HEK293 (cell line): Measurements from ENCODE around the gene VASN.
A peak's percentile ranks its signal among the peaks of the same experiment; 100 is the strongest.

Source experiments
- CTCF ChIA-PET: fragments of 350-600 bp; formaldehyde crosslinking; extraction: SDS; loops from one replicate; lab custom pipeline; 2021; ENCODE audit warnings: antibody characterized with exemption; lab: Yijun Ruan, JAX
- POLR2A ChIA-PET: fragments of 300-600 bp; formaldehyde crosslinking; extraction: SDS; loops from one replicate; lab custom pipeline; 2020; ENCODE audit warnings: antibody characterized with exemption, inconsistent platforms; lab: Yijun Ruan, JAX
- H3K27ac ChIP-seq: fragments of 200-500 bp; sonication (Bioruptor generic); 2 replicates; pipeline ENCODE4 v1.5.1; 2014; ENCODE audit warnings: low read depth, low read length, control low read depth, inconsistent platforms; ENCODE audit errors: extremely low read depth
- H3K36me3 ChIP-seq, 2 experiments: fragments of 200-500 bp in 1 of 2; sonication (Bioruptor generic) in 1 of 2; 1 replicate in 1 of 2; 2 replicates in 1 of 2; pipeline ENCODE4 v1.5.1; 2014 to 2017; ENCODE audit warnings: inconsistent platforms in 2 of 2, low read length in 2 of 2; ENCODE audit not compliant: control insufficient read depth in 2 of 2, insufficient read depth in 1 of 2
- H3K4me1 ChIP-seq: fragments of 200-500 bp; sonication (Bioruptor generic); 2 replicates; pipeline ENCODE4 v1.5.1; 2014; ENCODE audit warnings: mild to moderate bottlenecking, low read length, inconsistent platforms; ENCODE audit not compliant: control insufficient read depth, insufficient read depth
- H3K4me3 ChIP-seq: 2 replicates; pipeline ENCODE4 v1.5.1; 2011; ENCODE audit warnings: low read depth, mild to moderate bottlenecking, control low read depth, low read length, moderate library complexity
- H3K9me3 ChIP-seq: fragments of 200-500 bp; sonication (Bioruptor generic); 2 replicates; pipeline ENCODE4 v1.5.1; 2014; ENCODE audit warnings: low read depth, low read length, inconsistent platforms; ENCODE audit not compliant: control insufficient read depth, insufficient read depth
- BCL11A ChIP-seq: fragments of 450-650 bp; formaldehyde crosslinking; IDR thresholded peaks from 2 replicates; pipeline ENCODE4 v1.5.1; 2016; ENCODE audit warnings: low read depth, missing biosample characterization, missing genetic modification characterization
- GLIS1 ChIP-seq: fragments of 450-650 bp; formaldehyde crosslinking; IDR thresholded peaks from 2 replicates; pipeline ENCODE4 v1.5.1; 2016; ENCODE audit warnings: missing biosample characterization, missing genetic modification characterization
- KLF1 ChIP-seq: fragments of 450-650 bp; formaldehyde crosslinking; IDR thresholded peaks from 2 replicates; pipeline ENCODE4 v1.5.1; 2016; ENCODE audit warnings: missing biosample characterization, missing genetic modification characterization
- KLF17 ChIP-seq: fragments of 450-650 bp; formaldehyde crosslinking; IDR thresholded peaks from 2 replicates; pipeline ENCODE4 v1.5.1; 2016; ENCODE audit warnings: missing biosample characterization, missing genetic modification characterization
- PRDM10 ChIP-seq: fragments of 450-650 bp; formaldehyde crosslinking; IDR thresholded peaks from 2 replicates; pipeline ENCODE4 v1.5.1; 2016; ENCODE audit warnings: missing biosample characterization, missing genetic modification characterization
- SP2 ChIP-seq: fragments of 450-650 bp; formaldehyde crosslinking; IDR thresholded peaks from 2 replicates; pipeline ENCODE4 v1.5.1; 2016; ENCODE audit warnings: missing biosample characterization, missing genetic modification characterization
- ZFP69B ChIP-seq: fragments of 450-650 bp; formaldehyde crosslinking; IDR thresholded peaks from 2 replicates; pipeline ENCODE4 v1.5.1; 2016; ENCODE audit warnings: missing biosample characterization, missing genetic modification characterization
- ZIC2 ChIP-seq: fragments of 450-650 bp; formaldehyde crosslinking; IDR thresholded peaks from 2 replicates; pipeline ENCODE4 v1.5.1; 2016; ENCODE audit warnings: missing biosample characterization, missing genetic modification characterization
- ZNF132 ChIP-seq: fragments of 450-650 bp; formaldehyde crosslinking; IDR thresholded peaks from 2 replicates; pipeline ENCODE4 v1.5.1; 2017; ENCODE audit warnings: missing biosample characterization, missing genetic modification characterization, borderline replicate concordance
- ZNF211 ChIP-seq: fragments of 450-650 bp; formaldehyde crosslinking; IDR thresholded peaks from 2 replicates; pipeline ENCODE4 v1.5.1; 2016; ENCODE audit warnings: low read depth, missing biosample characterization, missing genetic modification characterization
- ZNF280C ChIP-seq: fragments of 450-650 bp; formaldehyde crosslinking; IDR thresholded peaks from 2 replicates; pipeline ENCODE4 v1.5.1; 2016; ENCODE audit warnings: missing biosample characterization, missing genetic modification characterization
- ZNF341 ChIP-seq: fragments of 450-650 bp; formaldehyde crosslinking; IDR thresholded peaks from 2 replicates; pipeline ENCODE4; 2016; ENCODE audit warnings: low read depth, missing biosample characterization, missing genetic modification characterization
- ZNF571 ChIP-seq: fragments of 450-650 bp; formaldehyde crosslinking; IDR thresholded peaks from 2 replicates; pipeline ENCODE4 v1.5.0; 2017; ENCODE audit warnings: missing biosample characterization, missing genetic modification characterization
- ZNF580 ChIP-seq: fragments of 450-650 bp; formaldehyde crosslinking; IDR thresholded peaks from 2 replicates; pipeline ENCODE4 v1.5.1; 2016; ENCODE audit warnings: missing biosample characterization, missing genetic modification characterization
- ZNF629 ChIP-seq: fragments of 450-650 bp; formaldehyde crosslinking; IDR thresholded peaks from 2 replicates; pipeline ENCODE4 v1.5.1; 2017; ENCODE audit warnings: missing biosample characterization, missing genetic modification characterization
- ZNF692 ChIP-seq: fragments of 450-650 bp; formaldehyde crosslinking; IDR thresholded peaks from 2 replicates; pipeline ENCODE4 v1.5.1; 2016; ENCODE audit warnings: missing biosample characterization, missing genetic modification characterization

Gene VASN

GRCh38 chr16:4390266-4391260 is 18.9 kb downstream of the VASN start (continued):
- TF ChIP-seq ZNF211 (tag by site-specific recombination), result no peak
- no peak for TF ChIP-seq ZNF580 (tag by site-specific recombination)
- no peak for TF ChIP-seq ZNF692 (tag by site-specific recombination)

- peaks cover 0 to 56% of the 10 kb centered on the region in 2 experiments; a peak in 2 of 3 replicates for H3K36me3 ChIP-seq
- H3K4me1 ChIP-seq, result no peaks in the 10 kb centered on the region
- POLR2A ChIA-PET, result no interaction called here
- CTCF ChIA-PET, result interaction anchor here (1.2 to 6.9 kb wide), 3 partner anchors 12 to 103 kb away, joined by 3 to 91 read pairs (median 4); no protein-coding TSS in a partner anchor
- no peak overlapping the region for H3K4me3 ChIP-seq
- no peak overlapping the region for H3K27ac ChIP-seq
- TF ChIP-seq ZNF629 (tag by site-specific recombination), result no peak
- TF ChIP-seq BCL11A (tag by site-specific recombination), result no peak
- peak; percentile 28 for TF ChIP-seq GLIS1 (tag by site-specific recombination)
- TF ChIP-seq KLF17 (tag by site-specific recombination), result 0 out of 2 replicates have a peak, but pooled peaks have one; percentile 31
- TF ChIP-seq ZNF580 (tag by site-specific recombination), result no peak
- no peak for TF ChIP-seq PRDM10 (tag by site-specific recombination)
- TF ChIP-seq ZNF132 (tag by site-specific recombination), result no peak
- TF ChIP-seq ZNF571 (tag by site-specific recombination), result no peak
- TF ChIP-seq ZFP69B (tag by site-specific recombination), result no peak
- peak; percentile 31; the same call in 1 of the 2 replicates for TF ChIP-seq ZIC2
- TF ChIP-seq KLF1 (tag by site-specific recombination), result 0 out of 2 replicates have a peak, but pooled peaks have one; percentile 26
- TF ChIP-seq SP2, result peak; percentile 33; the same call in 1 of the 2 replicates
- peak; percentile 78 for TF ChIP-seq ZNF341 (tag by site-specific recombination)
- no peak for TF ChIP-seq ZNF280C
- TF ChIP-seq, all 188 proteins: peak for 6
- no peaks in the 10 kb centered on the region for H3K9me3 ChIP-seq
Observed at GRCh38 chr16:4391631-4392381, 20.2 kb downstream of the VASN start.
